ACC112 (cell line): Measurements from ENCODE around the gene HDAC4.

Source experiments
- H2AFZ ChIP-seq: fragments of 200-600 bp; sonication (generic); one replicate; pipeline ENCODE4 v1.6.0; 2017; ENCODE audit warnings: antibody characterized with exemption, low read length; ENCODE audit not compliant: unreplicated experiment
- H3K27ac ChIP-seq: fragments of 200-600 bp; sonication (generic); 2 replicates; pipeline ENCODE4 v1.5.1; 2014; ENCODE audit warnings: low read depth, mild to moderate bottlenecking, antibody characterized with exemption, low read length, moderate library complexity
- H3K27me3 ChIP-seq: fragments of 200-600 bp; sonication (generic); 2 replicates; pipeline ENCODE4 v1.6.1; 2014; ENCODE audit warnings: mild to moderate bottlenecking, antibody characterized with exemption, low read length, moderate library complexity, mixed read lengths; ENCODE audit not compliant: insufficient read depth
- H3K36me3 ChIP-seq: fragments of 200-600 bp; sonication (generic); 2 replicates; pipeline ENCODE4 v1.6.1; 2016; ENCODE audit warnings: mild to moderate bottlenecking, antibody characterized with exemption, low read length, moderate library complexity, mixed read lengths; ENCODE audit not compliant: insufficient read depth
- H3K4me1 ChIP-seq: fragments of 200-600 bp; sonication (generic); one replicate; pipeline ENCODE4 v1.6.1; 2016; ENCODE audit warnings: low read length, mixed read lengths; ENCODE audit not compliant: insufficient read depth, unreplicated experiment, control insufficient read depth
- H3K4me3 ChIP-seq: fragments of 200-600 bp; sonication (generic); 2 replicates; pipeline ENCODE4 v1.5.1; 2014; ENCODE audit warnings: mild to moderate bottlenecking, low read depth, low read length
- H3K79me2 ChIP-seq: fragments of 200-600 bp; sonication (generic); one replicate; pipeline ENCODE4 v1.6.0; 2016; ENCODE audit warnings: low read length; ENCODE audit not compliant: control insufficient read depth, unreplicated experiment, insufficient read depth

Gene HDAC4

DNA sequence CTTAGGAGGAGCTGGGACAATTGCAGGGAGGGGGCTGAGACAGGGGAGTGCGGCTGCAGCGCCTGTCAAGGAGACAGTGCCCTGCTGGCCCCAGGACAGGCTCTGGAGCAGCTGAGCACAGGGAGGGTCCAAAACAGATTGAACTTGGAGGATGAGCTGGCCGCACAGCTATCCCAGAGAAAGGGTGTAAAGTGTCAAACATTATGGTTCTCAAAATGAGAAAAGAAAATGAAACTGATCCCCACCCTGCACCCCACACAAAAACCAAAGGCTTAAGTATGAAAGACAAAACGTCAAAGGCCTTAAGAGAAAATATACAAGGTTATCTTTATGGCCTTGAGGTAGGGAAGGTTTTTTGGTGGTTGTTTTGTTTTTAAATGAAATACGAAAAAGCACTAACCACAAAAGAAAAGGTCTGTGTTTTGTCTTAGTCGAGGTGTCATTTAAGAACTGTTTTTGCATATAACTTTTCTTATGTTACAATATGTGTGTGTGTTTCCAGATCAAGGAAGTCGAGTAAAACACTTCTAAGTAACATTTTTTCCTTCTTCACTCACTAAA lies 111.8 kb downstream of the HDAC4 start:
- Histone ChIP-seq H3K27ac (no peak overlapping the region), H3K79me2 (no peaks in the 10 kb centered on the region), H3K27me3 (no peaks in the 10 kb centered on the region), H3K36me3 (no peaks in the 10 kb centered on the region), H3K4me3 (no peak overlapping the region), H2AFZ (no peak overlapping the region), H3K4me1 (peaks cover 8% of the 10 kb centered on the region)

- H3K27me3 ChIP-seq = no peaks in the 10 kb centered on the region
- H3K4me3 ChIP-seq = no peak overlapping the region
- no peaks in the 10 kb centered on the region for H3K36me3 ChIP-seq
- H3K79me2 ChIP-seq = no peaks in the 10 kb centered on the region
- H3K27ac ChIP-seq = no peak overlapping the region
- H2AFZ ChIP-seq = no peak overlapping the region
- H3K4me1 ChIP-seq = peaks cover 8% of the 10 kb centered on the region
Observed at GRCh38 chr2:239288237-239288636, 112.6 kb downstream of the HDAC4 start.

DNA sequence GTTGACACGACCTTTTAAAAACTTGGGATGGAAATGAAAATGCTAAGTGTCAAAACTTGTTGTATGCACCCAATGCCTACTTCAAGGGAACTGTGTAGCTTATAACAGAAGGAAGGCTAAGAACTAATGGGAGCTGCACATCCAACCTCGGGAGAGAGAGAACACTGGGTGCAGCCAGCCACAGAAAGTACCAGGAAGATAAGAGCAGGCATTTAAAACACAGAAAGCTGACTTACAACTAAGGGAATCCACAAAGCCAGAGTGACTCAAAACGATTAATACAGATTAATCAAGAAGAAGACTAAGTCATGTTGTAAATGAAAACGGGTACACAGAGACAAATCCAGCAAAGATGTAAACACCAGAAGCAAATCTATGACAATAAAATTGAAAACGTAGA lies 113.4 kb downstream of the HDAC4 start:
- no peak overlapping the region for H3K27ac ChIP-seq
- no peaks in the 10 kb centered on the region for H3K79me2 ChIP-seq
- no peaks in the 10 kb centered on the region for H3K27me3 ChIP-seq
- H3K36me3 ChIP-seq = no peaks in the 10 kb centered on the region
- H2AFZ ChIP-seq = no peak overlapping the region
- peaks cover 8% of the 10 kb centered on the region for H3K4me1 ChIP-seq
- no peak overlapping the region for H3K4me3 ChIP-seq

- H3K36me3 ChIP-seq = no peaks in the 10 kb centered on the region
- no peak overlapping the region for H3K27ac ChIP-seq
- H3K4me1 ChIP-seq = peaks cover 8% of the 10 kb centered on the region
- H3K4me3 ChIP-seq = no peak overlapping the region
- no peak overlapping the region for H2AFZ ChIP-seq
- no peaks in the 10 kb centered on the region for H3K27me3 ChIP-seq
- no peaks in the 10 kb centered on the region for H3K79me2 ChIP-seq
Observed at GRCh38 chr2:239286901-239287300, 113.9 kb downstream of the HDAC4 start.

- H3K79me2 ChIP-seq = no peaks in the 10 kb centered on the region
- no peak overlapping the region for H2AFZ ChIP-seq
- no peaks in the 10 kb centered on the region for H3K36me3 ChIP-seq
- peaks cover 8% of the 10 kb centered on the region for H3K4me1 ChIP-seq
- no peaks in the 10 kb centered on the region for H3K27me3 ChIP-seq
- H3K4me3 ChIP-seq = no peak overlapping the region
- no peak overlapping the region for H3K27ac ChIP-seq
Observed at GRCh38 chr2:239285932-239286230, 114.9 kb downstream of the HDAC4 start.

- Histone ChIP-seq H3K27me3 (no peaks in the 10 kb centered on the region), H3K4me1 (peaks cover 12% of the 10 kb centered on the region), H2AFZ (no peak overlapping the region), H3K4me3 (no peak overlapping the region), H3K27ac (no peak overlapping the region), H3K79me2 (no peaks in the 10 kb centered on the region), H3K36me3 (no peaks in the 10 kb centered on the region)
Observed at GRCh38 chr2:239285071-239285931, 115.5 kb downstream of the HDAC4 start.

- Histone ChIP-seq H3K36me3 (no peaks in the 10 kb centered on the region), H3K4me1 (peaks cover 23% of the 10 kb centered on the region), H3K79me2 (no peaks in the 10 kb centered on the region), H2AFZ (no peak overlapping the region), H3K27ac (no peak overlapping the region), H3K4me3 (no peak overlapping the region), H3K27me3 (no peaks in the 10 kb centered on the region)
Observed at GRCh38 chr2:239283961-239284795, 116.6 kb downstream of the HDAC4 start.

GRCh38 chr2:239283288-239283945 lies 117.4 kb downstream of the HDAC4 start:
- no peaks in the 10 kb centered on the region for H3K27me3 ChIP-seq

GRCh38 chr2:239282448-239283287 lies 118.2 kb downstream of the HDAC4 start:
- Histone ChIP-seq H3K36me3 (no peaks in the 10 kb centered on the region), H3K27ac (no peak overlapping the region), H3K79me2 (peaks cover 2% of the 10 kb centered on the region), H3K4me1 (peaks cover 29% of the 10 kb centered on the region), H2AFZ (no peak overlapping the region), H3K27me3 (no peaks in the 10 kb centered on the region), H3K4me3 (no peak overlapping the region)

More at GRCh38 chr2:239283288-239283945, 117.4 kb downstream of the HDAC4 start:
- H3K4me3 ChIP-seq = no peak overlapping the region
- peaks cover 27% of the 10 kb centered on the region for H3K4me1 ChIP-seq
- H2AFZ ChIP-seq = no peak overlapping the region
- no peak overlapping the region for H3K27ac ChIP-seq
- H3K36me3 ChIP-seq = no peaks in the 10 kb centered on the region
- no peaks in the 10 kb centered on the region for H3K79me2 ChIP-seq
